Muscle layer of colon (tissue), 2 donors: Measurements from ENCODE around the gene IGFBPL1.

Experiments
- H3K27ac ChIP-seq: one replicate; pipeline ENCODE4 v1.7.0; 2013; ENCODE audit warnings: low read depth, mild to moderate bottlenecking, low read length, moderate library complexity
- H3K27me3 ChIP-seq, 2 donors: one replicate each; pipeline ENCODE4 v1.7.0; 2013; ENCODE audit warnings: low read length in 2 of 2, mild to moderate bottlenecking in 2 of 2; ENCODE audit not compliant: insufficient read depth in 2 of 2, control insufficient read depth in 1 of 2
- H3K36me3 ChIP-seq: one replicate; pipeline ENCODE4 v1.7.0; 2013; ENCODE audit warnings: mild to moderate bottlenecking, low read length; ENCODE audit not compliant: insufficient read depth
- H3K4me1 ChIP-seq: one replicate; pipeline ENCODE4 v1.7.0; 2013; ENCODE audit warnings: mild to moderate bottlenecking, low read length; ENCODE audit not compliant: insufficient read depth
- H3K4me3 ChIP-seq, 2 donors: one replicate each; pipeline ENCODE4 v1.7.0; 2013; ENCODE audit warnings: low read length in 2 of 2, low read depth in 1 of 2, mild to moderate bottlenecking in 1 of 2, moderate library complexity in 1 of 2
- H3K9ac ChIP-seq: one replicate; pipeline ENCODE4 v1.7.0; 2013; ENCODE audit warnings: low read length
- H3K9me3 ChIP-seq: one replicate; pipeline ENCODE4 v1.7.0; 2013; ENCODE audit warnings: mild to moderate bottlenecking, low read length
- donor health status: abdominal sarcoma.
- donor health status: Adenocarcinoma of cecum.

The IGFBPL1 gene

DNA sequence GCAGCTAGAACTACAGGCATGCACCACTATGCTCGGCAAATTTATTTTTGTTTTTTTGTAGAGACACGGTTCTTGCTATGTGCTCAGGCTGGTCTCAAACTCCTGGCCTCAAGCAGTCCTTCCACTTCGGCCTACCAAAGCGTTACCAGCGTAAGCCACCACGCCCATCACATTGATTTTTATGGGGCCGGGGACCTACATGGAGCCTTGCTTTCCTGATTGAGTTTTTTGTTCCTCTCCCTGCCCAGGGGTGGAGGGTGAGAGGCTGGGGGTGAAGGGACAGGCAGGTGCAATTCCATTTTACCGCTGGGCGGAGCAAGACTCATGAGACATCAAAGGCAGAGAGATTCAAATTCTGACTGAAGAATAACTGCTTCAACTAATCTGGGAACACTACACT lies 29.8 kb downstream of the IGFBPL1 start:
- Histone ChIP-seq H3K4me1 (peaks cover 37% of the 10 kb centered on the region), H3K9me3 (no peaks in the 10 kb centered on the region), H3K27ac (no peak overlapping the region), H3K36me3 (peaks cover 21% of the 10 kb centered on the region), H3K27me3 (no peaks in the 10 kb centered on the region), H3K9ac (no peak overlapping the region), H3K4me3 (peak overlapping the region in 1 of 2 donors; percentile 92)

DNA sequence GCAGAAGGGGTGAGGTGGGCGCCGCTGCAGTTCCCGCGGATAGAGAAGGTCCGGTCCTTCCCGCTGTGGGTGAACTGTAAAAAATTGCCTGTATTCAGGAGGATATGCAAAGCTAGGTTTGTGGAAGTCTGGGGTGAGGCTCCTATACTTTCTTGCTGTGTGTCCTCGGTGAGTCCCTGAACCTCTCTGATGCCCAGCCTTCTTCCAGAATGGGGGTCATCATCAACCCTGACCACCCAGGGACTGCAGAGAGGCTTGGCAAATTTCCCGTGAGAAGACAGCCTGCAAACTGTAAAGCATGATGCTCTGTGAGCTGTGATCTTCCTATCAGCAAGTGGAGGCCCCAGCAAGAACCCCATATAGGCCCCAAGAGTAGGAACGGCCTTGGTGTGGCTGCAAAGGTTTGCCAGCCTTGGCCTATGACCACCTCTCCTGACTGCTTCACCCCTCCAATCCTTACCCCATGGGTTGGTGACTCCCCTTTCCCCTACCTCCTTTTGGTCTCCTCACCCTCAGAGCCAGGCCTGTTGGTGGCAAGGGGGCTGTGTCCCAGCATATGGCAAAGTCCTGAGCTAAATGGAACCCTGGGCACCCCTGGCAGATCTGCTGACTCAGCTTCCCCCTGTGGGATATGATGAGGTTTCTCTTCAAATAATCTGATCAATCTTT lies 31.0 kb downstream of the IGFBPL1 start:
- Histone ChIP-seq H3K27ac (peak overlapping the region; percentile 97), H3K9me3 (no peaks in the 10 kb centered on the region), H3K9ac (peak overlapping the region; percentile 85), H3K36me3 (peaks cover 21% of the 10 kb centered on the region), H3K27me3 (no peaks in the 10 kb centered on the region), H3K4me1 (peaks cover 48% of the 10 kb centered on the region), H3K4me3 (peak overlapping the region; percentile 92)

DNA sequence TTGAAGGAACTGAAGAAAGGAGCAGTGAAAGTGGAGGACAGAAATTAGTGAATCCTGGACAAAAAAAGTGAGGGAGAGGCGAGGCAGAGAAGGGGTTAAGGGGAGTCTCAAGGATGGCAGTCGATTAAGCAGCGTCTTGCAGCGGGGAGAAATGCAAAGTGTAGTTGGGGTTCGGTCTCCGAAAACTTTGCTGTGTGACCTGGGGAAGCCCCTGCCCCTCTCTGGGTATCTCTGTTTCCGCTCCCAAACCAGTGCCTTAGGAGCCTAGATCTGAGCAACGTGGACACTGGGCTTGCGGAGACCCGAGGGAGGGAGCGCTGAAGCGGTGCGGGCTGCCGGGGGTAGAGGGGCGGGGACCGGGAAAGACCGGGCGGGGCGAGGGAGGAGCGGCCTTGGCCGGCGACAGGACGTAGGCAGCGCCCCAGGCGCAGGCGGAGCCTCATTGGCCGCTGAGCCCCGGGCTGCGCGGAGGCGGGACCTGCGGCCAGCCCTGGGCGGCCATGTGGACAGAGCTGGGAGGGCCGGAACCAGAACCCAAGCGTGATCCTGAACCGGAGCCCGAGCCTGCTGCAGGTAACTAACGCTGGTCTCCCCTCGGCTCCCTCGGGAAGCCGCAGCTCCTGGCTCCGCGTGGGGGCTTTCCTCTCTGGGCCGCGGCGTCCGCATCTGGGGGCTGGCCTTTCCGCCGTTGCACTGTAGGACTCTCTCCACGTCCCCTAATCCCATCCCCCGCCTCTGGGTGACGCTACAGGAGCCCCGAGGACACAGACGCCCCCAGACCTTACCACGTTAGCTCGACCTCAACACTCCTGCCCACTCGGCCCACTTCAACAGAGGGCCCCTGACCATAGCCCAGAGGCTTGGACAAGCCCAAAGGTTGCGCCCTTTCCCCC lies 31.8 kb downstream of the IGFBPL1 start, which contains the start of gene ALDH1B1:
TSS of gene ALDH1B1 (plus strand) at position 468 of the 893 bp plus-strand sequence. CDS start 3,047 bp downstream, outside the sequence.
- H3K27ac ChIP-seq: peak within 1 kb of the TSS; percentile 97
- H3K4me1 ChIP-seq: peaks cover 46% of the 10 kb centered on the region
- H3K9ac ChIP-seq: peak within 1 kb of the TSS; percentile 85

DNA sequence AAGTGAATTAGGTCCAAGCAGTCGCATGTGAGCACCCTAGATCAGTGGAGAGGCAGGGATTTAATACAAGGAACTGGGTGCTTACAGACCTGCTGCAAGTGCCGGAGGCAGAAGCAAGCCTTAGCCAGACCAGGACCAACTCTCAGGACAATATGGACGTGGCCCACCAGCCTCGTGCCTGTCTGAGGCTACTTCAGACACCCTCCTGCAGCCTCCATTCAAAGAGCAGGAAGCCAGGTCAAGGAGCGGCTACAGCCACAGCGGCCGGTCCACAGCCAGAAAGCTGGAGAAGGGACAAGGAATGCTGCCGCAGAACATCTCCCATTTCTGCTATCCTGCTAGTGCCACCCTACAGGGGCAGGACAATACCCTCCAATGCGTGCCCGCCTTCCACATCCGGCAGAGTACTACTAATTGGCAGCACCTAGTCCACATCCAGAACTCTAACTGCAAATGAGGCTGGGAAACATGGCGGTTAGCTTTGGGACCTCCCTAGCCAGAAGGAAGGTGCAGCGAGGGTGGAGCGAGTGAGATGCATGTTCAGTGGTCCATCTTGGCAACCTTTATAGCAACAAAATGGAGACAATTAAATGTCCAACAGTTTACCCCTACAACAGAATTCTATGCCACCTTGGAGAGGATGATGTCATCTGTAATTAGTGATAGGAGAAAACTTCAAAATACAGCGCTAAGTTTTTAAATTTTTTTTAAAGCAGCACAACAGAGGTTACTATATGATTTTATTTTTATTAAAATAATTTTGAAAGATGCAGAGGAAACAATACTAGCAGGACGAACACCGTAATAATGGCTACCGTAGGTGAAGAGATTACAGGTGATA lies 32.8 kb downstream of the IGFBPL1 start:
- H3K27ac ChIP-seq: peak overlapping the region; percentile 73

More for the DNA sequence above, 31.8 kb downstream of the IGFBPL1 start, which contains the start of gene ALDH1B1:
- no peaks in the 10 kb centered on the region for H3K9me3 ChIP-seq
- H3K27me3 ChIP-seq: no peaks in the 10 kb centered on the region
- peak within 1 kb of the TSS; percentile 92 for H3K4me3 ChIP-seq
- H3K36me3 ChIP-seq: peaks cover 19% of the 10 kb centered on the region

DNA sequence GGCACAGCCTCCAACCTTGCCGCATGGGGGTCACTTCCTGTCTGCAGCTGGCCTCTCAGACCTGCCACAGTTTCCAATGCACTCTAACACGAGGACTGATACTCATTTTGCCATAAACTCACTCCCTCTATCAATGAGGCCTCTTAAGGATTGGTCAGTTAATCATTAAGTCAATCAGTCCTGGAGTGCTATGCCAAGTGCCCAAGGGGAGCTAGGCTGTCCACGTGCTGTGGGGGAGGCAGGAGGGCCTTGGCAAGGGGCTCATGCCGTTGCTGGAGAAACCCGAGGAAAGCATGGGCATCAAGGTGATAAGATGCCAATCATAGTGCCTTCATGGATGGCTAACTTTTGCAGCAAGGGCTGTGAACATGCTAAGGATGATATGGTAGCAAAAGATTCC lies 33.4 kb downstream of the IGFBPL1 start:
- no peaks in the 10 kb centered on the region for H3K9me3 ChIP-seq
- peak overlapping the region; percentile 73 for H3K27ac ChIP-seq
- no peak overlapping the region for H3K4me3 ChIP-seq
- H3K4me1 ChIP-seq: peaks cover 43% of the 10 kb centered on the region
- H3K36me3 ChIP-seq: peaks cover 3% of the 10 kb centered on the region
- H3K9ac ChIP-seq: peak overlapping the region; percentile 9
- H3K27me3 ChIP-seq: no peaks in the 10 kb centered on the region

More for the DNA sequence above, 32.8 kb downstream of the IGFBPL1 start:
- Histone ChIP-seq H3K4me3 (peak overlapping the region in 1 of 2 donors; percentile 92), H3K4me1 (peaks cover 43% of the 10 kb centered on the region), H3K9ac (peak overlapping the region; percentile 52), H3K9me3 (no peaks in the 10 kb centered on the region), H3K27me3 (no peaks in the 10 kb centered on the region), H3K36me3 (peaks cover 9% of the 10 kb centered on the region)

GRCh38 chr9:38390442-38390841 lies 33.8 kb downstream of the IGFBPL1 start:
- peak overlapping the region; percentile 9 for H3K9ac ChIP-seq
- H3K4me3 ChIP-seq: no peak overlapping the region
- H3K4me1 ChIP-seq: peaks cover 43% of the 10 kb centered on the region
- no peaks in the 10 kb centered on the region for H3K36me3 ChIP-seq
- H3K9me3 ChIP-seq: no peaks in the 10 kb centered on the region
- no peaks in the 10 kb centered on the region for H3K27me3 ChIP-seq
- peak overlapping the region; percentile 73 for H3K27ac ChIP-seq

GRCh38 chr9:38389313-38389712 lies 34.9 kb downstream of the IGFBPL1 start:
- Histone ChIP-seq H3K4me3 (no peak overlapping the region), H3K27ac (peak overlapping the region; percentile 73), H3K36me3 (no peaks in the 10 kb centered on the region), H3K9me3 (no peaks in the 10 kb centered on the region), H3K9ac (no peak overlapping the region), H3K27me3 (no peaks in the 10 kb centered on the region), H3K4me1 (peaks cover 41% of the 10 kb centered on the region)

- Histone ChIP-seq H3K36me3 (no peaks in the 10 kb centered on the region), H3K27me3 (no peaks in the 10 kb centered on the region), H3K4me3 (peak overlapping the region in 1 of 2 donors; percentile 3), H3K27ac (peak overlapping the region; percentile 73), H3K4me1 (peaks cover 37% of the 10 kb centered on the region), H3K9ac (peak overlapping the region; percentile 1), H3K9me3 (no peaks in the 10 kb centered on the region)
Measured at GRCh38 chr9:38388283-38389223, 35.7 kb downstream of the IGFBPL1 start.

- no peaks in the 10 kb centered on the region for H3K27me3 ChIP-seq
- H3K4me1 ChIP-seq: peaks cover 34% of the 10 kb centered on the region
- peak overlapping the region; percentile 73 for H3K27ac ChIP-seq
- H3K36me3 ChIP-seq: no peaks in the 10 kb centered on the region
- H3K9ac ChIP-seq: no peak overlapping the region
- H3K4me3 ChIP-seq: no peak overlapping the region
- no peaks in the 10 kb centered on the region for H3K9me3 ChIP-seq
Measured at GRCh38 chr9:38387751-38388150, 36.5 kb downstream of the IGFBPL1 start.

DNA sequence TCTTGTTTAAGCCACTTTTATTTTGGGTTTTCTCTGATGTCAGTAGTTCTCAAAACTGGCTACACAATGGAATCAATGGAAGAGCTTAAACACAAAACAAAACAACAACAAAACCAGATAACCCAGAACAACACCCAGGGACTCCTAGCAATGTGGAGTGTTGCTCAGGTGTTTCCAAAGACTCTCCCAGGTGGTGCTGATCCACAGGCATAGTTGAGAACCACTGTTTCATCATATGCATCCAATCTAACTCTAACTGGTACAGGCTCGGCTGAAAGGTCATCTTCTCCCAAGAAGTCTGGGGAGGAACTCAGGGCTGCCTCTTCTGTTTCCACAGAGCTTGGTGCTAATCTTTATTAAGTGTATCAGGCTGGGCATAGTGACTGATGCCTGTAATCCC lies 37.2 kb downstream of the IGFBPL1 start:
- Histone ChIP-seq H3K9ac (no peak overlapping the region), H3K27ac (peak overlapping the region; percentile 12), H3K36me3 (no peaks in the 10 kb centered on the region), H3K9me3 (no peaks in the 10 kb centered on the region), H3K27me3 (no peaks in the 10 kb centered on the region), H3K4me1 (peaks cover 32% of the 10 kb centered on the region), H3K4me3 (no peak overlapping the region)
